CD8-positive, alpha-beta memory T cell (primary cell): ENCODE results near the gene ZFP62. TPM values are rescaled to one million over a fixed set of nuclear protein-coding genes. Genes with fewer than 3 reads are reported as not detected.
A peak's percentile ranks its signal among the peaks of the same experiment; 100 is the strongest.

Experiments
- CTCF ChIA-PET: fragments of 350-600 bp; sonication (Branson Sonifier 250); formaldehyde crosslinking; loops from one replicate; lab custom pipeline; 2021; ENCODE audit warnings: antibody characterized with exemption; lab: Charles Lee
- POLR2A ChIA-PET: fragments of 350-600 bp; sonication (Branson Sonifier 250); formaldehyde crosslinking; loops from one replicate; lab custom pipeline; 2021; ENCODE audit warnings: antibody characterized with exemption; lab: Charles Lee
- DNase-seq, 5 donors: peaks; one replicate each; pipeline versions ENCODE4 v3.0.0 to v3.0.0-alpha.2; 2020 to 2022; ENCODE audit warnings: mixed read lengths in 1 of 5
- H3K27ac ChIP-seq: one replicate; pipeline ENCODE4 v1.7.0; 2013; ENCODE audit warnings: low read depth, mild to moderate bottlenecking, low read length, moderate library complexity
- H3K27me3 ChIP-seq: 2 replicates; pipeline ENCODE4 v1.7.0; 2013; ENCODE audit warnings: low read length, mild to moderate bottlenecking; ENCODE audit not compliant: insufficient read depth, poor library complexity, severe bottlenecking
- H3K36me3 ChIP-seq: 2 replicates; pipeline ENCODE4 v1.7.0; 2013; ENCODE audit warnings: mild to moderate bottlenecking, low read length, moderate library complexity; ENCODE audit not compliant: insufficient read depth
- H3K4me1 ChIP-seq: 2 replicates; pipeline ENCODE4 v1.7.0; 2013; ENCODE audit warnings: mild to moderate bottlenecking, low read length, moderate library complexity; ENCODE audit not compliant: insufficient read depth
- H3K4me3 ChIP-seq: 2 replicates; pipeline ENCODE4 v1.7.0; 2013; ENCODE audit warnings: mild to moderate bottlenecking, low read length
- H3K9me3 ChIP-seq: 2 replicates; pipeline ENCODE4 v1.7.0; 2013; ENCODE audit warnings: mild to moderate bottlenecking, low read length
- H3K27ac Mint-ChIP-seq, 8 donors: one replicate each; pipeline ENCODE4 v1.8.0; 2020 to 2021; ENCODE audit warnings: mixed read lengths in 8 of 8, mild to moderate bottlenecking in 6 of 8, inconsistent platforms in 3 of 8, moderate library complexity in 3 of 8
- H3K27me3 Mint-ChIP-seq, 2 donors: one replicate each; pipeline ENCODE4 v1.8.0; 2020 to 2021; ENCODE audit warnings: mixed read lengths in 2 of 2, mild to moderate bottlenecking in 1 of 2, moderate library complexity in 1 of 2
- H3K36me3 Mint-ChIP-seq, 3 donors: one replicate each; pipeline ENCODE4 v1.8.0; 2020 to 2021; ENCODE audit warnings: mixed read lengths in 3 of 3, inconsistent platforms in 1 of 3, mild to moderate bottlenecking in 1 of 3
- H3K4me1 Mint-ChIP-seq, 3 donors: one replicate each; pipeline ENCODE4 v1.8.0; 2020 to 2021; ENCODE audit warnings: mixed read lengths in 3 of 3, inconsistent platforms in 1 of 3, mild to moderate bottlenecking in 1 of 3
- H3K4me3 Mint-ChIP-seq, 7 donors: one replicate each; pipeline ENCODE4 v1.8.0; 2020 to 2021; ENCODE audit warnings: mixed read lengths in 7 of 7, mild to moderate bottlenecking in 6 of 7, moderate library complexity in 4 of 7, inconsistent platforms in 2 of 7
- H3K9me3 Mint-ChIP-seq, 5 donors: one replicate each; pipeline ENCODE4 v1.8.0; 2020 to 2022; ENCODE audit warnings: mixed read lengths in 5 of 5, mild to moderate bottlenecking in 3 of 5, moderate library complexity in 2 of 5, inconsistent platforms in 1 of 5
- polyA plus RNA-seq: library from polyadenylated mRNA; unstranded; fragments of 300-500 nt; fragmentation: Illumina TruSeq; gene quantifications from one replicate; pipeline ENCODE4 v1.2.3, GENCODE V29; 2021
- total RNA-seq, 2 experiments: library from RNA; stranded (reverse); gene quantifications; one replicate each; pipeline ENCODE4 v1.2.3, GENCODE V29; 2021

The ZFP62 gene
- total and polyA plus RNA-seq, 3 experiments from 2014 or later, result 20.1 to 34.1 (median 27.6) TPM

DNA sequence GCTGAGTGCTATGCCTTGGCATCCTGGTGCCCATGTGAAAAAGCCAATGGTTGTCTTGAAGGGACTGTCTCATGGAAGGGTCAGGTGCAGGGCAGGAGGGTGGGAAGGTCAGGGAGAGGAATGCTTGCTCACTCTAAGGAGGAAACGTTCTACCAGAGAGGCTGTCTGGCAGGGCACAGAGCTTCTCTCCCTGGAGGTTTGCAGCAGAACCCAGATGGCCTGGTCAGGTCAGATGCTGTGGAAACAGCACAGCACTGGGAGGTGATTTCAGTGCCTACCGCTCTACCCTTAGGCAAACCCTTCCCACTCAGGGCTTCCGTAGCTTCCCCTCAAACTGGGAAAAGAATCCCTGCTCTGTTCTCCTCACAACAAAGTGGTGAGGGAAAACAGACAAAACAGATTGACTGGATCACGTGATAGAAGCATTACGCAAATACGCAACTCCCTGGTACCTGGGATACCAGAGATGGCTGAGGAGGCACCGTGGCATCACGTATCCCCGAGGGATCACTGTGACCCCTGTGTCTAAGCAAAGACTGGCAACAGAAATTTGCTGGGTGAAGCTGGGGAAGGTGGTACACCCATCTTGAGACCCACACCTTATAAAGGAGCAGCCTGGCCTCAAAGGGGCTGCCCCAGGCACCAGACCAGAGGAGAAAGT lies 54.6 kb downstream of the ZFP62 start:
- ChIA-PET CTCF (interaction anchor here (1.3 kb wide), 1 partner anchor 24 kb away, joined by 3 read pairs; no protein-coding TSS in a partner anchor), POLR2A (no interaction called here)
- peak overlapping the region; percentile 87 for H3K4me3 ChIP-seq
- Mint-ChIP-seq H3K27ac (peak overlapping the region; percentile 77 to 99 (median 93)), H3K27me3 (peaks cover 0 to 2% of the 10 kb centered on the region in 2 donors), H3K36me3 (peaks cover 0 to 46% (median 4%) of the 10 kb centered on the region in 3 donors), H3K9me3 (peaks cover 0 to 2% (median 0%) of the 10 kb centered on the region in 5 donors), H3K4me3 (peak overlapping the region; percentile 82 to 99 (median 89)), H3K4me1 (peaks cover 67 to 72% (median 68%) of the 10 kb centered on the region in 3 donors)
- DNase-seq, result no peak
- H3K36me3 ChIP-seq, result no peaks in the 10 kb centered on the region
- H3K4me1 ChIP-seq, result peaks cover 65% of the 10 kb centered on the region
- no peaks in the 10 kb centered on the region for H3K27me3 ChIP-seq
- H3K27ac ChIP-seq, result no peak overlapping the region
- no peaks in the 10 kb centered on the region for H3K9me3 ChIP-seq

DNA sequence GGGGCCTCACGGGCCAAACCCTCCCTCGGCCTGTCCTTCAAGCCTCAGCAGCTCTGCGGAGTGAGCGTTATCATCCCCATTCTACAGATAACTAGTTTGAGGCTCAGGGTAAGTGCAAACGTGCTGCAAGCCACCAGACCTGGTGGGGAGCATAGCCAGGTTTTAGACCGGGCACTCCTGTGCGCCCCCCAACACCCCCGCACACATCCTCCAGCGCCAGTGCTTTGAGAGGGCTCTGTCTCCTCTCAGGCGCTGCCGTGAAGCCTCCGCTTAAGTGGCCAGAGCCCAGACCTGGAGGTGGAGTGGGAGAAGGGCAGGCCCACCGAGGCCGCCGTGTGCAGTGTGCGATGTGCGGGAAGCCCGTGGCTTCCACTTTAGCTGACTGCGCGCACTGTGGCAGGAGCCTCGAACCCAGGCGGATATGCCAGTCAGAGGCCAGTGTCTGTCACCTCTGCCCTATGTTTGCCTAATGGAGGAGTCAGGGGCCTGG lies 56.9 kb downstream of the ZFP62 start:
- Mint-ChIP-seq H3K36me3 (peaks cover 0 to 58% (median 8%) of the 10 kb centered on the region in 3 donors), H3K9me3 (no peaks in the 10 kb centered on the region), H3K27ac (peak overlapping the region; percentile 84 to 97 (median 95)), H3K27me3 (peaks cover 0 to 2% of the 10 kb centered on the region in 2 donors), H3K4me3 (peak overlapping the region; percentile 89 to 100 (median 96)), H3K4me1 (peaks cover 79 to 84% (median 80%) of the 10 kb centered on the region in 3 donors)
- POLR2A ChIA-PET, result interaction anchor here (0.5 to 6.0 kb wide), 6 partner anchors 8 to 750 kb away, joined by 3 to 62 read pairs (median 20); partner anchors contain the start of gene ZFP62
- CTCF ChIA-PET, result interaction anchor here (1.1 to 2.7 kb wide), 8 partner anchors 8 to 65 kb away, joined by 3 to 16 read pairs (median 6); partner anchors contain the start of gene ZFP62
- H3K27ac ChIP-seq, result peak overlapping the region; percentile 86
- peaks cover 82% of the 10 kb centered on the region for H3K4me1 ChIP-seq
- H3K27me3 ChIP-seq, result no peaks in the 10 kb centered on the region
- no peaks in the 10 kb centered on the region for H3K9me3 ChIP-seq
- peaks cover 15% of the 10 kb centered on the region for H3K36me3 ChIP-seq
- DNase-seq, result peak in 4 of 5 donors; percentile 16 to 66 (median 35)
- H3K4me3 ChIP-seq, result peak overlapping the region; percentile 88

DNA sequence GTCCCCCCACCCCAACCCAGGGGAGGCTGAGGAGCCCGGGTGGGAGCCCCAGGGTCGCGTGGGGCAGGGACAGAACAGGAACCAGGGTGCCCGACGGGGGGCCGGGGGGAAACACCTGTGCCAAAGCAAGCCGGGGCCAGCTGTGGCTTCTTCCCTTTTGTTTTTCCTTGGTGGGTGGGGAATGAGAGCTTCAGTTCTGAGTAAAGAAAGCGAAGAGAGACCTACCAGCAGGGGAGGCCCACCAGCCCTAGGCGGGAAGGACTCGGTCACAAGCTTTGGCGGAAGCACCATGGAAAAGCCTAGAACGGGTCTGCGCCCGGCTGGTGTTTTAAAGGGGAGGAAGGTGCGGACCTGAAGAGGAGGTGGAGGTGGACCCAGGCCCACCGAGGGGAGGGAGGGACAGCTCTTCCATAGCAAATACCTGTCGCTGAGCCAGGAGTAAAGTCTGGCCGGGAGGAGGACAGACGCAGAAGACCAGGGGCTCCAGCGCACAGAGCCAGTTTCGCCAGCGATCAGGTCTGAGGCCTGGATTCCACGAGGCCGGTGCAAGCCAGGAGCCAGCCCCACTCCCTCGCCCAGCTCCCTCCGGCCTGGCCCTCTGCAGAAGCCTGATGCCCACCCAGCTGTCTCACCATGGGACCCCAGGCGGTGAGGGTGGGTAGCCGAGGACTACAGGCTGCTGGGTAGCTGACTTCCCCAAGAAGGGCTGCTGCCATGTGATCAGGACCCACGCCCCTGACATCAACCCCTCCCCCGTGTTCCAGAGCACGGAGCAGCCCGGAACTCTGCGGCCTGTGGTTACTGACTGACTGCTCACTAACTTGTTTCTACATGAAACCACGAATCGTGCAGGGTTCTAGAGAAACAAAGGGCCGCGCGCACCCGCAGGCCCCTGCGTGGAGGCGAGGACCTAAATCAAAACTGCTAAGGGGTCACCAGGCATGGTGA lies 57.6 kb downstream of the ZFP62 start:
- Histone ChIP-seq H3K27ac (peak overlapping the region; percentile 86), H3K4me1 (peaks cover 84% of the 10 kb centered on the region), H3K9me3 (no peaks in the 10 kb centered on the region), H3K36me3 (peaks cover 16% of the 10 kb centered on the region), H3K27me3 (no peaks in the 10 kb centered on the region), H3K4me3 (peak overlapping the region; percentile 88)
- ChIA-PET POLR2A (interaction anchor here (1.1 to 6.0 kb wide), 5 partner anchors 9 to 458 kb away, joined by 3 to 62 read pairs (median 33); partner anchors contain the start of gene ZFP62), CTCF (interaction anchor here (0.7 to 2.7 kb wide), 11 partner anchors 9 to 65 kb away, joined by 3 to 16 read pairs (median 4); partner anchors contain the start of gene ZFP62)
- H3K4me3 Mint-ChIP-seq, result peak overlapping the region; percentile 89 to 100 (median 96)
- H3K9me3 Mint-ChIP-seq, result no peaks in the 10 kb centered on the region
- peaks cover 0 to 2% of the 10 kb centered on the region in 2 donors for H3K27me3 Mint-ChIP-seq
- peaks cover 79 to 84% (median 81%) of the 10 kb centered on the region in 3 donors for H3K4me1 Mint-ChIP-seq
- H3K27ac Mint-ChIP-seq, result peak overlapping the region; percentile 84 to 97 (median 95)
- peak; percentile 71 to 93 (median 86) for DNase-seq
- peaks cover 0 to 64% (median 10%) of the 10 kb centered on the region in 3 donors for H3K36me3 Mint-ChIP-seq

DNA sequence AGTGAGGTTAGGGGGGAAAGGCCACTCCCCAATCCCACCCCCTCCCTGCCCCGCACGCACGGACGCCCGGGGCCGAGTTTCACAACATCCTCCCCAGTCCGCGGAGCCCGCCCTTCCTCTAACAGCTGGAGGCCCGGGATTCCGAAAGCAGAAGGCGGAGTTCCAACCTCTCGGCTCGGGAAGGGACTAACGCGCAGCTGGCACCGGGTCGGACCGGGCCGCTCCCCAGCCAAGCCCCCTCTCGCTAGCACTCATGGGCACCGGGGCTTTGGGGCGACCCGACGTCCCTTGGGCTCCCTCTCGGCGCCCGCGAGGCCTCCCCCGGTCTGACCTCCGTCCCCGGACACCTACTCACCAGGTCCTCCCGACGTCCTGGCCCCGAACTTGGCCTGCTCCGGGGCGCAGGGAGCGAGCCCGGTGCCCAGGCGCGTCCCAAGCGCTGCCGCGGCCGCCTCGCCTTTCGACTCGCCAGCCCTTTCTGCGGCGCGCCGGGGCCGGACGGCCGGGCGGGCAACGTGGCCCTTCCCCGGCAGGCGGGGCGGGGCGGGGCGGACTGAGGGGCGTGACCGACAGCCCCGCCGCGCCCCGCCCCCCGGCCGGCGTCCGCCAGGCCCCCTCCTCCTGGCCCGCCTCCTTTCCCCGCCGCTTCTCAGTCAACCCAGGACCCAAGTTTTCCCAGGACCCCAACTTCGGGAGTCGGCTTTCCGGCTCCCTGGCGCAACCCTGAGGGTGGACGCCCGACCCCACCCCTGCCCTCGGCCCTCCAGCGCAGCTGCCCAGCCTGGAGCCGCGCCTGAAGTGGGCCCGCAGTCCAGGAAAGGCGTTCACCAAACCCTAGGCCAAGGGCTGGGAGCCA lies 58.5 kb downstream of the ZFP62 start, which contains the start of gene MGAT1:
Gene MGAT1, minus strand, starts transcription at position 482 of the 856 bp plus-strand sequence. CDS start 9,835 bp downstream, outside the sequence.
- Histone ChIP-seq H3K9me3 (no peaks in the 10 kb centered on the region), H3K27ac (peak within 1 kb of the TSS; percentile 86), H3K36me3 (peaks cover 16% of the 10 kb centered on the region), H3K4me3 (peak within 1 kb of the TSS; percentile 88), H3K27me3 (no peaks in the 10 kb centered on the region), H3K4me1 (peaks cover 84% of the 10 kb centered on the region)
- Mint-ChIP-seq H3K4me3 (peak within 1 kb of the TSS; percentile 89 to 100 (median 96)), H3K36me3 (peaks cover 0 to 64% (median 12%) of the 10 kb centered on the region in 3 donors), H3K9me3 (no peaks in the 10 kb centered on the region), H3K27me3 (peaks cover 0 to 2% of the 10 kb centered on the region in 2 donors), H3K4me1 (peaks cover 79 to 84% (median 81%) of the 10 kb centered on the region in 3 donors), H3K27ac (peak within 1 kb of the TSS; percentile 89 to 97 (median 95))
- POLR2A ChIA-PET, result interaction anchor here (1.1 to 6.0 kb wide), 5 partner anchors 10 to 459 kb away, joined by 3 to 62 read pairs (median 33); partner anchors contain the start of gene ZFP62
- DNase-seq, result peak; percentile 65 to 80 (median 74)
- CTCF ChIA-PET, result interaction anchor here (1.0 to 2.7 kb wide), 14 partner anchors 8 to 66 kb away, joined by 3 to 16 read pairs (median 4); partner anchors contain the start of gene ZFP62

DNA sequence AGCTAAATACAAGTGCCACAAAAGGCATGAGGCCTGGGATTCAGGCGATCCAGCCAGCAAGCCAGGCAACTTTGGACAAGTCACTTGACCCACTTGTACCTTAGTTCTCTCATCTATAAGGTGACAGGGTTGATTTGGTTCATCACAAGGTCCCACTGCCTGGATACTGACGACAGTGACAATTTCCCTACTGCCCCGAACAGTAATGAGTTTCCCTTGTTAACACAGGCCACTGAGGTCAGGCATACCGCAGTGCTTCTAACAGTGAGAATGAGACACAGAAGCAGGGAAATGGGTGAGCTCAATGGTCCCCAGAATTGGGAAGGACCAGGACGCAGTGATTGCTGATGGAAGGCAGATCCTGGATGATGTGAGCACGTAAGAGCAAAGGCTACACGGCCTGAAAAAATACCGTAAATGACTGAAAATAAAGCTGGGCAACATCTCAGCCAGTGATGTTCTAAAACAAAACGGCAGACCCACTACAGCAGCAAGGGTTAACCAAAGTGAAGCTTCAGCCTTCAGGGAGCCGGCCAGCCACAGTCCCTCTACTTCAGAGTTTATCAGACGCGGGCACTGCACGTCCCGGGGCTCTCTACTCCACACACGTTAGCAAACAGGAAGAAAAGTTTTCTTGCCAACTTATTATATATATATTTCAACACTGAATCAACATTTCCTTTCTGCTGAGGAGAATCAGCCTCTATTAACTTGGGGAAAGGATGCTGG lies 59.3 kb downstream of the ZFP62 start:
- Histone ChIP-seq H3K4me1 (peaks cover 78% of the 10 kb centered on the region), H3K36me3 (peaks cover 16% of the 10 kb centered on the region), H3K27ac (peak overlapping the region; percentile 64), H3K4me3 (peak overlapping the region; percentile 68), H3K9me3 (no peaks in the 10 kb centered on the region), H3K27me3 (no peaks in the 10 kb centered on the region)
- POLR2A ChIA-PET, result interaction anchor here (1.6 to 6.0 kb wide), 4 partner anchors 10 to 59 kb away, joined by 3 to 62 read pairs (median 34); partner anchors contain the start of gene ZFP62
- Mint-ChIP-seq H3K36me3 (peaks cover 0 to 67% (median 12%) of the 10 kb centered on the region in 3 donors), H3K9me3 (no peaks in the 10 kb centered on the region), H3K27ac (peak overlapping the region; percentile 78 to 97 (median 92)), H3K27me3 (peaks cover 0 to 2% of the 10 kb centered on the region in 2 donors), H3K4me3 (peak overlapping the region; percentile 88 to 96 (median 92)), H3K4me1 (peaks cover 77 to 82% (median 78%) of the 10 kb centered on the region in 3 donors)
- CTCF ChIA-PET, result interaction anchor here (1.0 to 2.7 kb wide), 7 partner anchors 11 to 67 kb away, joined by 3 to 12 read pairs (median 6); no protein-coding TSS in a partner anchor
- peak in 1 of 5 donors; percentile 10 for DNase-seq
